Hepatocyte (in vitro differentiated cells): ENCODE data around the gene SMAP2.

Source experiments
- EZH2 ChIP-seq: fragments of 200-600 bp; sonication (generic); IDR thresholded peaks from 2 replicates; pipeline ENCODE4 v1.6.1; 2016; ENCODE audit warnings: antibody characterized with exemption, mild to moderate bottlenecking, borderline replicate concordance
- TF ChIP-seq, protein P1 (sequence below): fragments of 200-600 bp; sonication (generic); IDR thresholded peaks from 2 replicates; pipeline ENCODE4 v1.5.1; 2016; ENCODE audit warnings: antibody characterized with exemption, mild to moderate bottlenecking; ENCODE audit not compliant: poor library complexity

DNA sequence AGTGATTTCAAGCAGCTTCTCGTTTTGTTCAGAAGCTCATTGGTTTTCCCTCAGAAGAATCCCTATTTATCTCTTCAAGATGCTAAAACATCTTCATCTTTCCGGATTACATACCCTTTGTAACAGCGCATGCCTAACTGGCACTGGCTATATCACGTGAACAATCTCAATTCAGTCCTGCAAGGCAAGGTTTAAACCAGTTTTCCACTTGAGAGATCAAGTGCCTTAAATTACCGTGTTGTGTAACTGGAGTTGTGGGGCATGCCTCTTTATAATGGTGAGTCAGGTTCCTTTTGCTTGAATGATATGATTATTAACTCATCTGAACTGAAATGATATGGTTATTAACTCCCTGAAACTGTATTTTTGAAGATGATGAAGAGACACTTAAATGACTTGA lies 65.7 kb downstream of the SMAP2 start:
- no peak for TF ChIP-seq EZH2
- TF ChIP-seq, protein P1, sequence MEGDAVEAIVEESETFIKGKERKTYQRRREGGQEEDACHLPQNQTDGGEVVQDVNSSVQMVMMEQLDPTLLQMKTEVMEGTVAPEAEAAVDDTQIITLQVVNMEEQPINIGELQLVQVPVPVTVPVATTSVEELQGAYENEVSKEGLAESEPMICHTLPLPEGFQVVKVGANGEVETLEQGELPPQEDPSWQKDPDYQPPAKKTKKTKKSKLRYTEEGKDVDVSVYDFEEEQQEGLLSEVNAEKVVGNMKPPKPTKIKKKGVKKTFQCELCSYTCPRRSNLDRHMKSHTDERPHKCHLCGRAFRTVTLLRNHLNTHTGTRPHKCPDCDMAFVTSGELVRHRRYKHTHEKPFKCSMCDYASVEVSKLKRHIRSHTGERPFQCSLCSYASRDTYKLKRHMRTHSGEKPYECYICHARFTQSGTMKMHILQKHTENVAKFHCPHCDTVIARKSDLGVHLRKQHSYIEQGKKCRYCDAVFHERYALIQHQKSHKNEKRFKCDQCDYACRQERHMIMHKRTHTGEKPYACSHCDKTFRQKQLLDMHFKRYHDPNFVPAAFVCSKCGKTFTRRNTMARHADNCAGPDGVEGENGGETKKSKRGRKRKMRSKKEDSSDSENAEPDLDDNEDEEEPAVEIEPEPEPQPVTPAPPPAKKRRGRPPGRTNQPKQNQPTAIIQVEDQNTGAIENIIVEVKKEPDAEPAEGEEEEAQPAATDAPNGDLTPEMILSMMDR: no peak
